K562 (cell line): Measurements from ENCODE around the gene DPEP3. TPM values are rescaled to one million over a fixed set of nuclear protein-coding genes. Genes with fewer than 3 reads are reported as not detected.

Experiments
- ATAC-seq: fragments of 200-7000 bp; cut with Tn5 transposase; 3 replicates; pipeline ENCODE4 v1.9.1; 2020; ENCODE audit warnings: moderate library complexity
- BruUV-seq: library from RNA; stranded (reverse); fragments of 400-500 nt; replicated peaks from 2 replicates; lab custom pipeline; 2021; lab: Mats Ljungman, UMichigan
- CTCF ChIA-PET: fragments of 300-600 bp; formaldehyde crosslinking; extraction: SDS; loops from one replicate; lab custom pipeline; 2021; ENCODE audit warnings: low intra/inter-chr PET ratio; lab: Yijun Ruan, JAX
- POLR2A ChIA-PET: fragments of 300-600, 350-650 bp; sonication (Branson Sonifier 250); formaldehyde crosslinking; extraction: SDS; loops from one replicate; lab custom pipeline; 2021; ENCODE audit warnings: antibody characterized with exemption, inconsistent platforms; lab: Yijun Ruan, JAX
- DNase-seq, 4 experiments: peaks; one replicate each; pipeline versions ENCODE4 v3.0.0 to v3.0.0-alpha.2; 2011 to 2018; ENCODE audit warnings: low spot score in 3 of 4, mixed read lengths in 3 of 4; ENCODE audit errors: extremely low read depth in 1 of 4
- FAIRE-seq: peaks from 2 replicates; lab custom pipeline; 2011; peaks lifted over from hg19 to GRCh38; lab: Jason Lieb, UNC
- H2AFZ ChIP-seq: 2 replicates; pipeline ENCODE4 v1.6.0; 2011; ENCODE audit warnings: low read depth, low read length, control low read depth, inconsistent platforms
- H3K27ac ChIP-seq: fragments of 200-600 bp; 3 replicates; pipeline ENCODE4 v1.8.0; 2011; ENCODE audit warnings: low read depth, mild to moderate bottlenecking, control low read depth, inconsistent platforms, low read length, moderate library complexity, mixed read lengths; ENCODE audit errors: extremely low read depth
- H3K27me3 ChIP-seq, 2 experiments: fragments of 300-600 bp in 1 of 2; 2 replicates in 1 of 2; 3 replicates in 1 of 2; pipeline versions ENCODE4 v1.6.0 to v1.8.0; 2011; ENCODE audit warnings: inconsistent platforms in 2 of 2, low read length in 2 of 2, mild to moderate bottlenecking in 1 of 2, mixed read lengths in 1 of 2, moderate library complexity in 1 of 2; ENCODE audit not compliant: control insufficient read depth in 2 of 2, insufficient read depth in 2 of 2
- H3K36me3 ChIP-seq: fragments of 300-600 bp; 3 replicates; pipeline ENCODE4 v1.8.0; 2011; ENCODE audit warnings: mild to moderate bottlenecking, low read length, inconsistent platforms; ENCODE audit not compliant: control insufficient read depth, insufficient read depth
- H3K4me1 ChIP-seq, 2 experiments: fragments of 200-600 bp in 1 of 2; replicated peaks in 1 of 2; 2 replicates in 1 of 2; 3 replicates in 1 of 2; pipeline versions ENCODE4 v1.5.1 to v1.8.0; 2011; ENCODE audit warnings: inconsistent platforms in 2 of 2, low read length in 2 of 2, mild to moderate bottlenecking in 1 of 2, mixed read lengths in 1 of 2, moderate library complexity in 1 of 2; ENCODE audit not compliant: control insufficient read depth in 2 of 2, insufficient read depth in 2 of 2
- H3K4me2 ChIP-seq: 2 replicates; pipeline ENCODE4 v1.6.1; 2011; ENCODE audit warnings: low read length, control low read depth, inconsistent platforms, mixed read lengths; ENCODE audit not compliant: insufficient read depth
- H3K4me3 ChIP-seq: fragments of 200-600 bp; sonication (generic), shearing (Covaris generic); 2 replicates; pipeline ENCODE4 v1.5.1; 2016; ENCODE audit warnings: control low read depth, inconsistent platforms
- H3K79me2 ChIP-seq: fragments of 200-600 bp; 3 replicates; pipeline ENCODE4 v1.8.0; 2011; ENCODE audit warnings: low read length, inconsistent platforms; ENCODE audit not compliant: control insufficient read depth, insufficient read depth
- H3K9ac ChIP-seq, 2 experiments: 2 replicates each; pipeline versions ENCODE4 v1.6.0 to v1.6.1; 2011; ENCODE audit warnings: low read depth in 2 of 2, low read length in 2 of 2, control low read depth in 1 of 2, inconsistent platforms in 1 of 2, mild to moderate bottlenecking in 1 of 2, mixed read lengths in 1 of 2; ENCODE audit not compliant: insufficient read depth in 1 of 2
- H3K9me1 ChIP-seq: one replicate; pipeline ENCODE4 v1.6.0; 2011; ENCODE audit warnings: inconsistent platforms, mild to moderate bottlenecking, low read length, moderate library complexity; ENCODE audit not compliant: control insufficient read depth, insufficient read depth
- H3K9me3 ChIP-seq: replicated peaks from 2 replicates; pipeline ENCODE4 v1.5.1; 2011; ENCODE audit warnings: low read depth, low read length, inconsistent platforms; ENCODE audit not compliant: control insufficient read depth, insufficient read depth
- H4K20me1 ChIP-seq: replicated peaks from 2 replicates; pipeline ENCODE4 v1.6.1; 2011; ENCODE audit warnings: low read length, inconsistent platforms, mixed read lengths; ENCODE audit not compliant: control insufficient read depth, insufficient read depth
- MXI1 ChIP-seq: IDR thresholded peaks from 2 replicates; pipeline ENCODE4 v1.6.1; 2011; ENCODE audit warnings: low read depth, mild to moderate bottlenecking, improper control_type of control experiment, low read length
- RBM14 ChIP-seq: fragments of 200-400 bp; formaldehyde crosslinking; IDR thresholded peaks from 2 replicates; pipeline ENCODE4 v1.6.1; 2018; ENCODE audit warnings: low read depth, mild to moderate bottlenecking, low read length, moderate library complexity, borderline replicate concordance; ENCODE audit not compliant: insufficient read depth
- RBM34 ChIP-seq: fragments of 200-400 bp; formaldehyde crosslinking; IDR thresholded peaks from 2 replicates; pipeline ENCODE4 v1.6.1; 2018; ENCODE audit warnings: low read length, borderline replicate concordance; ENCODE audit not compliant: insufficient read depth
- SAP30 ChIP-seq: fragments of 200-600 bp; sonication (generic); IDR thresholded peaks from 2 replicates; pipeline ENCODE4 v1.6.1; 2012; ENCODE audit warnings: borderline replicate concordance, low read depth, mild to moderate bottlenecking, moderate library complexity, low read length, control low read depth, inconsistent platforms; ENCODE audit not compliant: insufficient read depth, poor library complexity, severe bottlenecking
- SLC30A9 ChIP-seq: fragments of 250-450 bp; sonication (Bioruptor Pico); IDR thresholded peaks from 2 replicates; pipeline ENCODE4 v1.8.0; 2022; ENCODE audit warnings: mild to moderate bottlenecking, moderate library complexity
- SNRNP70 ChIP-seq: fragments of 200-400 bp; formaldehyde crosslinking; optimal IDR thresholded peaks from 2 replicates; pipeline ENCODE3; 2017; ENCODE audit warnings: low read depth, low read length
- WGBS: fragments of 100-300 bp; shearing (Covaris generic); methylation state at CpG from one replicate; pipeline ENCODE4 v1.1.6; 2016; ENCODE audit warnings: low coverage, mixed read lengths; ENCODE audit not compliant: insufficient coverage; ENCODE audit errors: missing lambda C conversion rate; 5-methylcytosine and 5-hydroxymethylcytosine counted together
- in situ Hi-C: fragments of 300-500 bp; cut with MboI; formaldehyde crosslinking; loops from 4 replicates; pipeline ENCODE4 v1.15.0; 2018; ENCODE audit warnings: inconsistent platforms, mixed read lengths
- intact Hi-C: fragments of 100-400 bp; cut with micrococcal nuclease; formaldehyde crosslinking; loops from 2 replicates; pipeline ENCODE4 v1.14.2; 2022
- polyA plus RNA-seq, 8 experiments: library from polyadenylated mRNA; depleted of rRNA in 4 of 8; stranded (reverse) in 5 of 8; unstranded in 3 of 8; fragments of >200 nt; fragmentation: Nextera tagmentation in 2 of 8; fragmentation: Illumina TruSeq in 1 of 8; extraction: Ambion mirVana in 2 of 8; extraction: Trizol in 1 of 8; gene quantifications; 2 replicates each; pipeline versions ENCODE4 v1.2.1 to v1.2.3, GENCODE V29; 2011 to 2014; ENCODE audit warnings: inconsistent platforms in 1 of 8, missing spikeins in 1 of 8
- total RNA-seq, 7 experiments: library from RNA; depleted of rRNA in 6 of 7; stranded (reverse); fragments of >200 nt in 6 of 7; fragmentation: Illumina TruSeq in 2 of 7; extraction: Trizol in 2 of 7; gene quantifications; 2 replicates each; pipeline versions ENCODE4 v1.2.1 to v1.2.3, GENCODE V29; 2011 to 2021; ENCODE audit warnings: low replicate concordance in 1 of 7
- TF ChIP-seq, protein P1 (sequence below): fragments of 450-650 bp; IDR thresholded peaks from 2 replicates; pipeline ENCODE4 v1.6.1; 2016; ENCODE audit warnings: low read depth, mild to moderate bottlenecking, moderate library complexity
- TF ChIP-seq, protein P2 (sequence below), 2 experiments: fragments of 150-350 bp in 1 of 2; IDR thresholded peaks; 2 replicates each; pipeline ENCODE4 v1.6.1; 2012 to 2016; ENCODE audit warnings: low read depth in 2 of 2, low read length in 2 of 2, mild to moderate bottlenecking in 1 of 2, moderate library complexity in 1 of 2

DPEP3 gene
- total and polyA plus RNA-seq, 9 of the 15 experiments (the other 6 are each of a cell fraction or from before 2014, with no cell fraction given) = not detected

GRCh38 chr16:67930191-67930590, 50.1 kb downstream of the DPEP3 start:
- ATAC-seq (no peak), FAIRE-seq (no peak), DNase-seq (no peak)
- no peak overlapping the region for H3K9ac ChIP-seq
- H3K4me1 ChIP-seq = peaks cover 11 to 44% of the 10 kb centered on the region in 2 experiments; a peak in 3 of 5 replicates
- H3K4me2 ChIP-seq = no peak overlapping the region
- H3K27me3 ChIP-seq = no peaks in the 10 kb centered on the region
- no TSS peak for BruUV-seq
- intact Hi-C loops = loop anchor here (10.0 kb wide), 1 partner anchor 405 kb away; the partner anchor contains the start of gene RIPOR1
- no peaks in the 10 kb centered on the region for H3K9me1 ChIP-seq
- 88% methylated on average over 9 of the region's 14 CpGs for WGBS
- no peak overlapping the region for H3K4me3 ChIP-seq
- in situ Hi-C loops = no loop called here
- H3K79me2 ChIP-seq = peaks cover 18% of the 10 kb centered on the region
- H4K20me1 ChIP-seq = no peaks in the 10 kb centered on the region; the same call in 1 of the 2 replicates
- peaks cover 24% of the 10 kb centered on the region; the same call in 2 of the 3 replicates for H3K36me3 ChIP-seq
- no peak overlapping the region for H3K27ac ChIP-seq
- ChIA-PET CTCF (interaction anchor here (0.6 to 3.8 kb wide), 2 partner anchors 47 to 110 kb away, joined by 4 to 35 read pairs; partner anchors contain the start of gene NRN1L), POLR2A (interaction anchor here (1.5 kb wide), 1 partner anchor 38 kb away, joined by 4 read pairs; no protein-coding TSS in a partner anchor)
- no peak overlapping the region for H2AFZ ChIP-seq
- H3K9me3 ChIP-seq = no peaks in the 10 kb centered on the region
- TF ChIP-seq RBM14 = no peak
- TF ChIP-seq, protein P1, sequence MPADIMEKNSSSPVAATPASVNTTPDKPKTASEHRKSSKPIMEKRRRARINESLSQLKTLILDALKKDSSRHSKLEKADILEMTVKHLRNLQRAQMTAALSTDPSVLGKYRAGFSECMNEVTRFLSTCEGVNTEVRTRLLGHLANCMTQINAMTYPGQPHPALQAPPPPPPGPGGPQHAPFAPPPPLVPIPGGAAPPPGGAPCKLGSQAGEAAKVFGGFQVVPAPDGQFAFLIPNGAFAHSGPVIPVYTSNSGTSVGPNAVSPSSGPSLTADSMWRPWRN = no peak
- TF ChIP-seq SLC30A9 (CRISPR knock-in tag) = no peak
- TF ChIP-seq MXI1 = no peak
- no peak for TF ChIP-seq SAP30
- no peak for TF ChIP-seq RBM34
- TF ChIP-seq SNRNP70 = no peak
- TF ChIP-seq, protein P2, sequence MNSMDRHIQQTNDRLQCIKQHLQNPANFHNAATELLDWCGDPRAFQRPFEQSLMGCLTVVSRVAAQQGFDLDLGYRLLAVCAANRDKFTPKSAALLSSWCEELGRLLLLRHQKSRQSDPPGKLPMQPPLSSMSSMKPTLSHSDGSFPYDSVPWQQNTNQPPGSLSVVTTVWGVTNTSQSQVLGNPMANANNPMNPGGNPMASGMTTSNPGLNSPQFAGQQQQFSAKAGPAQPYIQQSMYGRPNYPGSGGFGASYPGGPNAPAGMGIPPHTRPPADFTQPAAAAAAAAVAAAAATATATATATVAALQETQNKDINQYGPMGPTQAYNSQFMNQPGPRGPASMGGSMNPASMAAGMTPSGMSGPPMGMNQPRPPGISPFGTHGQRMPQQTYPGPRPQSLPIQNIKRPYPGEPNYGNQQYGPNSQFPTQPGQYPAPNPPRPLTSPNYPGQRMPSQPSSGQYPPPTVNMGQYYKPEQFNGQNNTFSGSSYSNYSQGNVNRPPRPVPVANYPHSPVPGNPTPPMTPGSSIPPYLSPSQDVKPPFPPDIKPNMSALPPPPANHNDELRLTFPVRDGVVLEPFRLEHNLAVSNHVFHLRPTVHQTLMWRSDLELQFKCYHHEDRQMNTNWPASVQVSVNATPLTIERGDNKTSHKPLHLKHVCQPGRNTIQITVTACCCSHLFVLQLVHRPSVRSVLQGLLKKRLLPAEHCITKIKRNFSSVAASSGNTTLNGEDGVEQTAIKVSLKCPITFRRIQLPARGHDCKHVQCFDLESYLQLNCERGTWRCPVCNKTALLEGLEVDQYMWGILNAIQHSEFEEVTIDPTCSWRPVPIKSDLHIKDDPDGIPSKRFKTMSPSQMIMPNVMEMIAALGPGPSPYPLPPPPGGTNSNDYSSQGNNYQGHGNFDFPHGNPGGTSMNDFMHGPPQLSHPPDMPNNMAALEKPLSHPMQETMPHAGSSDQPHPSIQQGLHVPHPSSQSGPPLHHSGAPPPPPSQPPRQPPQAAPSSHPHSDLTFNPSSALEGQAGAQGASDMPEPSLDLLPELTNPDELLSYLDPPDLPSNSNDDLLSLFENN (IDR thresholded peaks at IDR 0.05; ENCODE audit: low read depth in 2 of 2, low read length in 2 of 2) = no peak
